H9 (cell line): Measurements from ENCODE around the gene NLRP5. TPM values are rescaled to one million over a fixed set of nuclear protein-coding genes. Genes with fewer than 3 reads are reported as not detected.

ENCODE experiments used
- DNase-seq: peaks from one replicate; pipeline ENCODE4 v3.0.0-alpha.2; 2017
- H2AFZ ChIP-seq: one replicate; pipeline ENCODE4 v1.6.1; 2013; ENCODE audit warnings: mild to moderate bottlenecking, low read length, control low read depth, moderate library complexity
- H2AK5ac ChIP-seq: 2 replicates; pipeline ENCODE4 v1.6.1; 2013; ENCODE audit warnings: low read length, control low read depth, mixed read lengths; ENCODE audit not compliant: insufficient read length
- H2BK120ac ChIP-seq: one replicate; pipeline ENCODE4 v1.6.1; 2013; ENCODE audit warnings: low read depth, mild to moderate bottlenecking, low read length, control low read depth, inconsistent platforms; ENCODE audit not compliant: poor library complexity, severe bottlenecking
- H2BK12ac ChIP-seq: 2 replicates; pipeline ENCODE4 v1.6.1; 2013; ENCODE audit warnings: low read length, control low read depth, mixed read lengths, low read depth; ENCODE audit not compliant: insufficient read length
- H2BK15ac ChIP-seq: 2 replicates; pipeline ENCODE4 v1.6.1; 2013; ENCODE audit warnings: low read depth, low read length, control low read depth
- H2BK20ac ChIP-seq: one replicate; pipeline ENCODE4 v1.6.1; 2013; ENCODE audit warnings: low read depth, mild to moderate bottlenecking, low read length, control low read depth, inconsistent platforms; ENCODE audit not compliant: poor library complexity, severe bottlenecking
- H2BK5ac ChIP-seq: 2 replicates; pipeline ENCODE4 v1.6.1; 2013; ENCODE audit warnings: low read length, control low read depth, mixed read lengths; ENCODE audit not compliant: insufficient read length
- H3K14ac ChIP-seq: 2 replicates; pipeline ENCODE4 v1.6.1; 2013; ENCODE audit warnings: low read length, control low read depth; ENCODE audit not compliant: insufficient read depth
- H3K18ac ChIP-seq: 2 replicates; pipeline ENCODE4 v1.6.1; 2013; ENCODE audit warnings: low read depth, mild to moderate bottlenecking, mixed read lengths, low read length, control low read depth; ENCODE audit not compliant: insufficient read length
- H3K23ac ChIP-seq: 2 replicates; pipeline ENCODE4 v1.6.1; 2013; ENCODE audit warnings: low read length, control low read depth, mixed read lengths, low read depth; ENCODE audit not compliant: insufficient read length
- H3K23me2 ChIP-seq: 2 replicates; pipeline ENCODE4 v1.6.1; 2013; ENCODE audit warnings: low read depth, mild to moderate bottlenecking, mixed read lengths, low read length, control low read depth; ENCODE audit not compliant: insufficient read length, poor library complexity, severe bottlenecking
- H3K27ac ChIP-seq: 2 replicates; pipeline ENCODE4 v1.5.1; 2013; ENCODE audit warnings: low read length, control low read depth, mixed read lengths, low read depth; ENCODE audit not compliant: insufficient read length
- H3K27me3 ChIP-seq: 2 replicates; pipeline ENCODE4 v1.6.1; 2013; ENCODE audit warnings: low read length, control low read depth, inconsistent platforms; ENCODE audit not compliant: insufficient read depth
- H3K4ac ChIP-seq: 2 replicates; pipeline ENCODE4 v1.6.1; 2013; ENCODE audit warnings: low read depth, mild to moderate bottlenecking, control low read depth, inconsistent platforms, low read length, moderate library complexity
- H3K4me1 ChIP-seq: 2 replicates; pipeline ENCODE4 v1.6.1; 2013; ENCODE audit warnings: low read length, control low read depth, inconsistent platforms; ENCODE audit not compliant: insufficient read depth
- H3K4me2 ChIP-seq: 2 replicates; pipeline ENCODE4 v1.6.1; 2013; ENCODE audit warnings: low read length, control low read depth, mixed read lengths; ENCODE audit not compliant: insufficient read length, insufficient read depth
- H3K56ac ChIP-seq: 2 replicates; pipeline ENCODE4 v1.6.1; 2013; ENCODE audit warnings: low read depth, mild to moderate bottlenecking, mixed read lengths, low read length, control low read depth; ENCODE audit not compliant: insufficient read length
- H3K79me1 ChIP-seq: 2 replicates; pipeline ENCODE4 v1.6.1; 2013; ENCODE audit warnings: low read depth, mild to moderate bottlenecking, moderate library complexity, low read length, control low read depth, inconsistent platforms; ENCODE audit not compliant: insufficient read depth, poor library complexity, severe bottlenecking
- H3K79me2 ChIP-seq: 2 replicates; pipeline ENCODE4 v1.6.1; 2013; ENCODE audit warnings: low read length, control low read depth, inconsistent platforms; ENCODE audit not compliant: insufficient read depth
- H3K9ac ChIP-seq: 2 replicates; pipeline ENCODE4 v1.6.1; 2013; ENCODE audit warnings: low read length, control low read depth, mixed read lengths; ENCODE audit not compliant: insufficient read length; ENCODE audit errors: extremely low read depth
- H3K9me3 ChIP-seq: one replicate; pipeline ENCODE4 v1.6.1; 2013; ENCODE audit warnings: low read depth, low read length, inconsistent platforms; ENCODE audit not compliant: control insufficient read depth
- H3T11ph ChIP-seq: one replicate; pipeline ENCODE4 v1.6.1; 2013; ENCODE audit warnings: mild to moderate bottlenecking, low read length, control low read depth, inconsistent platforms
- H4K20me1 ChIP-seq: one replicate; pipeline ENCODE4 v1.6.1; 2013; ENCODE audit not compliant: control insufficient read depth, insufficient read length, insufficient read depth
- H4K5ac ChIP-seq: 2 replicates; pipeline ENCODE4 v1.6.1; 2013; ENCODE audit warnings: low read depth, mild to moderate bottlenecking, mixed read lengths, low read length, control low read depth; ENCODE audit not compliant: insufficient read length
- H4K8ac ChIP-seq: replicated peaks from 2 replicates; pipeline ENCODE4 v1.6.1; 2013; ENCODE audit warnings: low read length, control low read depth, mixed read lengths, low read depth; ENCODE audit not compliant: insufficient read length
- H4K91ac ChIP-seq: 2 replicates; pipeline ENCODE4 v1.6.1; 2013; ENCODE audit warnings: low read depth, mild to moderate bottlenecking, moderate library complexity, mixed read lengths, low read length, control low read depth; ENCODE audit not compliant: insufficient read length
- H3K27ac Mint-ChIP-seq, 3 experiments: 2 replicates in 2 of 3; 3 replicates in 1 of 3; pipeline ENCODE4 v1.8.0; 2020 to 2021; ENCODE audit warnings: mixed read lengths in 3 of 3, mild to moderate bottlenecking in 1 of 3, moderate library complexity in 1 of 3
- H3K27me3 Mint-ChIP-seq: 2 replicates; pipeline ENCODE4 v1.8.0; 2021; ENCODE audit warnings: low read depth, mild to moderate bottlenecking, moderate library complexity, mixed read lengths
- H3K36me3 Mint-ChIP-seq, 3 experiments: 2 replicates in 2 of 3; 3 replicates in 1 of 3; pipeline ENCODE4 v1.8.0; 2020 to 2021; ENCODE audit warnings: low read depth in 3 of 3, mixed read lengths in 3 of 3; ENCODE audit not compliant: insufficient read depth in 1 of 3
- H3K4me1 Mint-ChIP-seq, 2 experiments: 2 replicates each; pipeline ENCODE4 v1.8.0; 2020; ENCODE audit warnings: mixed read lengths in 2 of 2
- H3K4me3 Mint-ChIP-seq, 2 experiments: 2 replicates in 1 of 2; 3 replicates in 1 of 2; pipeline ENCODE4 v1.8.0; 2020 to 2021; ENCODE audit warnings: mild to moderate bottlenecking in 2 of 2, mixed read lengths in 2 of 2, moderate library complexity in 1 of 2
- H3K9me3 Mint-ChIP-seq, 2 experiments: 2 replicates in 1 of 2; 3 replicates in 1 of 2; pipeline ENCODE4 v1.8.0; 2020; ENCODE audit warnings: mild to moderate bottlenecking in 2 of 2, mixed read lengths in 2 of 2, moderate library complexity in 1 of 2
- WGBS: extraction: QIAGEN DNeasy Blood & Tissue Kit; methylation state at CpG from one replicate; pipeline ENCODE4 v1.1.7; 2013; ENCODE audit warnings: missing lambda C conversion rate, low lambda C conversion rate, mixed read lengths; ENCODE audit not compliant: insufficient read length; ENCODE audit errors: extremely low coverage; 5-methylcytosine and 5-hydroxymethylcytosine counted together
- total RNA-seq: library from RNA; stranded (reverse); gene quantifications from 2 replicates; pipeline ENCODE4 v1.2.1, GENCODE V29; 2021
- TF ChIP-seq, protein P1 (sequence below): fragments of 200-600 bp; sonication (generic); conservative IDR thresholded peaks from 3 replicates; pipeline ENCODE4 v1.8.0; 2021; ENCODE audit warnings: antibody characterized with exemption, mild to moderate bottlenecking

Gene NLRP5
- total RNA-seq, 1 experiment from 2014 or later = not detected

DNA sequence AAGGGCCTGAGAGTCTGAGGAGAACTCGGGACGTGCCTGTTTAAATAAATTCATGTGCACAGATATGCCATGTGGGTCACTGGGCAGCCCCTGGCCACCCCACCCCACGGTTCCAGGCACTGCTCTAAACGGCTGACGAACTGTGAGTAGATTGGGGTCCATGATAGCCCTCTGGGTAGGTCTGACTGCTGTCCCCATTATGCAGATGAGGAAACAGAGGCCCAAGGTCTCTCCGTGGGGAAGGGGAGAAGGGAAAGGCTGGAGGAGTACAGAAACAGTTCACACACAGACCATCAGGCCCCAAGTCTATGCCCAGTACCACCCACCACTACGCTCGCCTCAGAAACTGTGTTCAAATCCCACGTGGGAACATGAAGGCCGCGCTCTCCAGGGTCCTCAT lies 120.4 kb downstream of the NLRP5 start:
- H2BK120ac ChIP-seq = no peak overlapping the region
- no peaks in the 10 kb centered on the region for H3K27me3 Mint-ChIP-seq
- no CpG with 5 or more reads among the region's 11 CpGs for WGBS
- H3K14ac ChIP-seq = no peak overlapping the region
- no peak overlapping the region for H3K27ac ChIP-seq
- no peak overlapping the region for H4K8ac ChIP-seq
- H3K18ac ChIP-seq = no peak overlapping the region
- H3K4me3 Mint-ChIP-seq = peak overlapping the region in 1 of 2 experiments; percentile 38; a peak in 2 of 5 replicates
- no peak overlapping the region for H3K4ac ChIP-seq
- H3K23ac ChIP-seq = no peak overlapping the region
- H3T11ph ChIP-seq = no peak overlapping the region
- H2BK20ac ChIP-seq = no peak overlapping the region
- H3K79me1 ChIP-seq = no peaks in the 10 kb centered on the region
- H2AK5ac ChIP-seq = no peak overlapping the region
- DNase-seq = no peak
- H3K9me3 Mint-ChIP-seq = no peaks in the 10 kb centered on the region
- peak overlapping the region; percentile 36 to 90 (median 88); a peak in 5 of 7 replicates for H3K27ac Mint-ChIP-seq
- peaks cover 3% of the 10 kb centered on the region for H4K20me1 ChIP-seq
- H3K56ac ChIP-seq = no peak overlapping the region
- H4K5ac ChIP-seq = no peak overlapping the region
- no peak overlapping the region for H3K4me2 ChIP-seq
- peaks cover 52% of the 10 kb centered on the region; the same call in 1 of the 2 replicates for H3K79me2 ChIP-seq
- no peak overlapping the region for H2BK5ac ChIP-seq
- peaks cover 45 to 58% of the 10 kb centered on the region in 2 experiments for H3K4me1 Mint-ChIP-seq
- no peak overlapping the region for H2BK12ac ChIP-seq
- no peaks in the 10 kb centered on the region for H3K23me2 ChIP-seq
- no peak overlapping the region for H2BK15ac ChIP-seq
- TF ChIP-seq, protein P1, sequence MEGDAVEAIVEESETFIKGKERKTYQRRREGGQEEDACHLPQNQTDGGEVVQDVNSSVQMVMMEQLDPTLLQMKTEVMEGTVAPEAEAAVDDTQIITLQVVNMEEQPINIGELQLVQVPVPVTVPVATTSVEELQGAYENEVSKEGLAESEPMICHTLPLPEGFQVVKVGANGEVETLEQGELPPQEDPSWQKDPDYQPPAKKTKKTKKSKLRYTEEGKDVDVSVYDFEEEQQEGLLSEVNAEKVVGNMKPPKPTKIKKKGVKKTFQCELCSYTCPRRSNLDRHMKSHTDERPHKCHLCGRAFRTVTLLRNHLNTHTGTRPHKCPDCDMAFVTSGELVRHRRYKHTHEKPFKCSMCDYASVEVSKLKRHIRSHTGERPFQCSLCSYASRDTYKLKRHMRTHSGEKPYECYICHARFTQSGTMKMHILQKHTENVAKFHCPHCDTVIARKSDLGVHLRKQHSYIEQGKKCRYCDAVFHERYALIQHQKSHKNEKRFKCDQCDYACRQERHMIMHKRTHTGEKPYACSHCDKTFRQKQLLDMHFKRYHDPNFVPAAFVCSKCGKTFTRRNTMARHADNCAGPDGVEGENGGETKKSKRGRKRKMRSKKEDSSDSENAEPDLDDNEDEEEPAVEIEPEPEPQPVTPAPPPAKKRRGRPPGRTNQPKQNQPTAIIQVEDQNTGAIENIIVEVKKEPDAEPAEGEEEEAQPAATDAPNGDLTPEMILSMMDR = no peak
- no peak overlapping the region for H3K9ac ChIP-seq
- no peaks in the 10 kb centered on the region for H3K27me3 ChIP-seq
- peaks cover 4 to 16% (median 9%) of the 10 kb centered on the region in 3 experiments for H3K36me3 Mint-ChIP-seq
- no peak overlapping the region for H4K91ac ChIP-seq
- H3K9me3 ChIP-seq = no peaks in the 10 kb centered on the region
- H3K4me1 ChIP-seq = peaks cover 6% of the 10 kb centered on the region; the same call in 1 of the 2 replicates
- no peak overlapping the region for H2AFZ ChIP-seq
